Upper lobe of right lung (tissue), 1 donor: Measurements from ENCODE around the gene P2RY2. TPM values are rescaled to one million over a fixed set of nuclear protein-coding genes. Genes with fewer than 3 reads are reported as not detected.
"Not testable (repeated sequence)": the region's sequence is repeated elsewhere in the genome, so short reads cannot be mapped to it uniquely, and the experiment has no call there.

Experiments used
- ATAC-seq: fragments of 200-7000 bp; cut with Tn5 transposase; one replicate; pipeline ENCODE4 v1.9.1; 2020; ENCODE audit warnings: mild to moderate bottlenecking, moderate library complexity
- DNase-seq: peaks from one replicate; pipeline ENCODE4 v3.0.0-alpha.2; 2020
- H3K27ac ChIP-seq: fragments of 200-600 bp; one replicate; pipeline ENCODE4 v1.8.0; 2022
- H3K27me3 ChIP-seq: fragments of 200-600 bp; one replicate; pipeline ENCODE4 v1.8.0; 2022; ENCODE audit warnings: mild to moderate bottlenecking
- H3K36me3 ChIP-seq: fragments of 200-600 bp; one replicate; pipeline ENCODE4 v1.8.0; 2022
- H3K4me1 ChIP-seq: fragments of 200-600 bp; one replicate; pipeline ENCODE4 v1.8.0; 2022
- H3K4me3 ChIP-seq: fragments of 200-600 bp; one replicate; pipeline ENCODE4 v1.8.0; 2022; ENCODE audit warnings: mild to moderate bottlenecking
- H3K9me3 ChIP-seq: fragments of 200-600 bp; one replicate; pipeline ENCODE4 v1.8.0; 2022
- CTCF ChIP-seq: fragments of 200-600 bp; IDR thresholded peaks from one replicate; pipeline ENCODE4 v1.8.0; 2022; ENCODE audit warnings: antibody characterized with exemption
- intact Hi-C: fragments of 100-400 bp; cut with DNase I; formaldehyde crosslinking; loops from one replicate; pipeline ENCODE4 v1.11.0; 2022
- total RNA-seq: library from RNA; stranded (reverse); fragmentation: NEBNext Ultra II Directional; extraction: Animal tissue kit (Norgen Biotek cat#: 25700); gene quantifications from one replicate; pipeline ENCODE4 v1.2.1, GENCODE V29; 2021
- donor health status: DM: no; HTN: yes; CAD: no; lungs with severe emphysema.

P2RY2 gene
- total RNA-seq, 1 donor from 2014 or later = 7.4 TPM

- intact Hi-C loops = no loop called here
- Histone ChIP-seq H3K27ac (no peak overlapping the region), H3K27me3 (no peaks in the 10 kb centered on the region), H3K4me1 (peaks cover 25% of the 10 kb centered on the region), H3K36me3 (no peaks in the 10 kb centered on the region), H3K4me3 (peak overlapping the region; percentile 31), H3K9me3 (no peaks in the 10 kb centered on the region)
- no peak for DNase-seq
- no peak for TF ChIP-seq CTCF
- ATAC-seq = no peak
Observed at GRCh38 chr11:73272680-73273038, 54.6 kb downstream of the P2RY2 start.

GRCh38 chr11:73273222-73273895 is 55.3 kb downstream of the P2RY2 start:
- no peak for ATAC-seq

GRCh38 chr11:73274191-73274590 is 56.1 kb downstream of the P2RY2 start:
- H3K27me3 ChIP-seq, H3K27ac ChIP-seq, H3K9me3 ChIP-seq, intact Hi-C loops, DNase-seq, H3K4me3 ChIP-seq, ATAC-seq, H3K36me3 ChIP-seq: not testable (repeated sequence)
- H3K4me1 ChIP-seq = peaks cover 19% of the 10 kb centered on the region

More at GRCh38 chr11:73273222-73273895, 55.3 kb downstream of the P2RY2 start:
- no peaks in the 10 kb centered on the region for H3K27me3 ChIP-seq
- no peak overlapping the region for H3K4me3 ChIP-seq
- no peaks in the 10 kb centered on the region for H3K9me3 ChIP-seq
- no peaks in the 10 kb centered on the region for H3K36me3 ChIP-seq
- TF ChIP-seq CTCF = no peak
- peak; percentile 13 for DNase-seq
- H3K27ac ChIP-seq = no peak overlapping the region
- intact Hi-C loops = no loop called here
- peaks cover 25% of the 10 kb centered on the region for H3K4me1 ChIP-seq

- ATAC-seq = no peak
- Histone ChIP-seq H3K27ac (no peak overlapping the region), H3K36me3 (no peaks in the 10 kb centered on the region), H3K4me1 (peaks cover 12% of the 10 kb centered on the region), H3K4me3 (peak overlapping the region; percentile 8), H3K9me3 (no peaks in the 10 kb centered on the region), H3K27me3 (no peaks in the 10 kb centered on the region)
- intact Hi-C loops = no loop called here
- no peak for TF ChIP-seq CTCF
- DNase-seq = peak; percentile 62
Observed at GRCh38 chr11:73274722-73275380, 56.8 kb downstream of the P2RY2 start.

GRCh38 chr11:73275381-73275750 is 57.3 kb downstream of the P2RY2 start:
- intact Hi-C loops = no loop called here
- Histone ChIP-seq H3K27ac (no peak overlapping the region), H3K4me3 (no peak overlapping the region), H3K27me3 (no peaks in the 10 kb centered on the region), H3K36me3 (no peaks in the 10 kb centered on the region), H3K4me1 (peaks cover 7% of the 10 kb centered on the region), H3K9me3 (no peaks in the 10 kb centered on the region)
- TF ChIP-seq CTCF = no peak
- DNase-seq (peak; percentile 10), ATAC-seq (no peak)

GRCh38 chr11:73277467-73277866 is 59.4 kb downstream of the P2RY2 start:
- no peak overlapping the region for H3K4me3 ChIP-seq
- no peaks in the 10 kb centered on the region for H3K4me1 ChIP-seq
- H3K27ac ChIP-seq = no peak overlapping the region
- H3K36me3 ChIP-seq = no peaks in the 10 kb centered on the region
- no peak for TF ChIP-seq CTCF
- no peaks in the 10 kb centered on the region for H3K27me3 ChIP-seq
- no peaks in the 10 kb centered on the region for H3K9me3 ChIP-seq
- intact Hi-C loops = no loop called here
- no peak for DNase-seq
- no peak for ATAC-seq
